ENCODE data around the gene TCAF2.
"Not testable (repeated sequence)": the region's sequence is repeated elsewhere in the genome, so short reads cannot be mapped to it uniquely, and the experiment has no call there.

TCAF2 gene

GRCh38 chr7:143620646-143621045 lies at the start of gene TCAF2:
TSS of gene TCAF2 (plus strand) at chr7:143620974.
- not testable (repeated sequence) for DNase-seq

GRCh38 chr7:143571501-143571900 lies 49.3 kb upstream of the TCAF2 start, which contains the start of gene CTAGE15:
TSS of gene CTAGE15 (plus strand) at chr7:143571801. CDS start at chr7:143571818, 17 bp downstream.
- not testable (repeated sequence) for DNase-seq

DNA sequence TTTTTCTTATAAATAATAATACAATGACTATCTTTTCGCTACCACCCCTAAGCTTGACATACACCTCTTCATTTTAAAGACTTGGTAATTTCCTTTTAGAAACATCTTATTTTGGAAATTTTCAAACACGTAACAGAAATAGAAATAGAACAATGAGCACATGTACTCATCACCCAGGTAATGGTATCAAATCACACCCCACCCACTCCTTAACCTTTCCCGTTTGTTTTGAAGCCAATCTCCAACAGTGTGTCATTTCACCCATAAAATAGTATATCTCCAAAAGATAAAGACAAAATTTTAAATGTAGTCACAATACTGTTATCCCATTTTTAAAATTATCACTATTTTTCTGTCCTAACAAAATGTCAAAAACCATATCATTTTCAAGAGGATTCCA lies 32.6 kb upstream of the TCAF2 start:
- DNase-seq = not testable (repeated sequence)

- not testable (repeated sequence) for DNase-seq
Measured at GRCh38 chr7:143589897-143590296, 30.9 kb upstream of the TCAF2 start.

DNA sequence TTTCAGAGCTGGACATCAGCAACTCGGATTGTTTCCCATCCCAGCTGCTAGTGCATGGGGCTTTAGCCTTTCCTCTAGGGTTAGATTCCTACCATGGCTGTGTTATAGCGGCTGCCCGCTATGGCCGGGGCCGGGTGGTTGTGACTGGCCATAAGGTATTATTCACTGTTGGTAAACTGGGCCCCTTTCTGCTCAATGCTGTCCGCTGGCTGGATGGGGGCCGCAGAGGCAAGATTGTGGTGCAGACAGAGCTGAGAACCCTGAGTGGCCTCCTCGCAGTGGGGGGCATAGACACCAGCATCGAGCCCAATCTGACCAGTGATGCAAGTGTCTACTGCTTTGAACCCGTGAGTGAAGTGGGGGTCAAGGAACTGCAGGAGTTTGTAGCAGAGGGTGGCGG lies 22.7 kb upstream of the TCAF2 start:
- DNase-seq = not testable (repeated sequence)

GRCh38 chr7:143603549-143603948 lies 17.2 kb upstream of the TCAF2 start:
- not testable (repeated sequence) for DNase-seq

DNA sequence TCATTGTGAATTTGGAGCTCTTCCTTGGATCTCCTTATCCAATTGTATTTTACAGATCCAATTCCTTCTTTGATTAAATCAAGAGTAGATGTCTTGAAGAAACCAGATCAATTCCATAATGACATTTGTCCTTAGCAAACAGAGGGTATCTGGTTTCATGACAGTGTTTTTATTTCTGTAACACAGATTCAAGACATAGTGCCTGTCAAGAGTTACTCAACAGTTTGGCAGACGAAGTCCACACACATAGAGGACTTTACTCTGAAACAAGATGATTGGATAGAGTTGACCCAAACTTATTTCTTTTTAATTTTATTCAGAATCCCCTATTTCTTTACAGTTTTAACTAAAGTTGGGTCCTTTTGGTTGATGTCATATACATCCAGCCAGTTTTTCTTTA lies 14.7 kb upstream of the TCAF2 start:
- not testable (repeated sequence) for DNase-seq

GRCh38 chr7:143615545-143615944 lies 5.2 kb upstream of the TCAF2 start:
- not testable (repeated sequence) for DNase-seq

DNA sequence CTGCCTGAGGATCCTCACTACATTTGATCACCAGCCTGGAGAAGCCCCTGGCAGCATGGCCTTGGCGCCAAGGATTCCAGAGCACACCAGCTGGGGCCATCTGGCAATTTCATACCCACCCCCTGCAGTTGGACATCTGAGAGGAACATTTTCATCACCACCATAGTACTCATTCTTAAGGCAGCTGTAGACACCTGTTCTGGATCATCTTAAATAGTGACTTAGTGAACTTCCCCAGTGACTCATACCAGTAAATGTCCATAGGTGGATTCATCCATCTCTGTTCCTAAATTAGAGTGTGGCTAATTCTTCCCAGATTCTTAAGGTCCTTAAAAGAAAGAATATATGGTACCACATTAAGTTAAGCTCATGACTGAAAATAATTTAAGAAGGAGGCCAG lies 3.6 kb upstream of the TCAF2 start:
- not testable (repeated sequence) for DNase-seq

DNA sequence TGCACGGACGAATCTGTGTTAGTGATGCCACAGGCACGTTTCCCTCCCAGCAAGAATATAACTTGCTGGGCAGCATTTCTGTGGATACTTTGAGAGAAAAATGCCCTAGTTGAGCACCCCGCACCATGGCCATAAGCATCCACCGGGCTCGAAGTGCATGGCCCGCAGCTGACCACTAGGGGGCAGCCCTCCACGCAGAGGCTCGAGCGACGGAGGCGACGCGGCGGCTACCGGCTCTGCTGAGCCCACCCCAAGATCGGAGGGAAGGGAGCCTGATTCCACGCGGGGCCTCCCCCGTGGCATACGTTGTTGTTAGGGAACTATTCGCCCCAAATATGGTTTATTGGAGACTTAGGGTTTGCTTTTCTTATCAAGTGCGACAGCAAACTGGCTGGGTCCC lies 716 bp upstream of the TCAF2 start:
- not testable (repeated sequence) for DNase-seq

DNA sequence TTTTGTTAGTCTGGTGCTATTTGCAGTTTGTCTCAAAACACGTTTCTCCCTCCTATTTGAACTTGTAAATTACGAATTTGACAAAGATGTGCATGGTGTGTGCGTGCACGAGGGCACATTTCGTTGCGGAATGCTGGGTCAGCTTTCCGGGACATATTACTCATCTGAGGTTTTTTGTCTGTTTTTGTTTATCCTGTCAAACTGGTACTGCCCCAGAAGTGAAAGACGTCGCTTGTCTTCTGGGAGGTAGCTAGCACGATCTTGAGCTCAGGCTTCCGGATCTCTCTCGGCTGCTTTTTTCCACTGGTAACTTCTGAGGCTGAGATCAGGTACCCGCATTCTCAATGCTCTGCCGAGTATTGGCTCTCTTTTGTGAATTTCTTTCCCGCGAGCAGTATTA lies 401 bp downstream of the TCAF2 start:
- not testable (repeated sequence) for DNase-seq

DNA sequence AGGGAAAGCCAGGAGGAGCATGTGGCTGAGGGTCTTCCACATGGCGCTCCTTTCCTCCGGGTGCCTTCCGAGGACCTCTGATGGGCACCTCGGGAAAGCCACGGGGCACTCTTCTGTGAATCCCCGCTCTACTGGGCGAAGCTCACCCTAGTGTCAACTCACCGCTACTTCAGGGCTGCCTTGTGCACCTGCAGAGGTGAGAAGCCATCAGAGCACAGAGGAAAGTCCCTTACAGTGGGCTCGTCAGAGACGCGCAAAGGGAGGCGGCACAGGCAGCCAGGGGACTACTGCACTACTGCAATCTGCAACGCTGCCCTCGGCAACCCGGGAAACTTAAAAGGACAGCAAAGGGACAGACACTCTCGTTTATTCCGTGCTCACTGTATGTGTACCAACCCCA lies 1.4 kb downstream of the TCAF2 start:
- DNase-seq = not testable (repeated sequence)

DNA sequence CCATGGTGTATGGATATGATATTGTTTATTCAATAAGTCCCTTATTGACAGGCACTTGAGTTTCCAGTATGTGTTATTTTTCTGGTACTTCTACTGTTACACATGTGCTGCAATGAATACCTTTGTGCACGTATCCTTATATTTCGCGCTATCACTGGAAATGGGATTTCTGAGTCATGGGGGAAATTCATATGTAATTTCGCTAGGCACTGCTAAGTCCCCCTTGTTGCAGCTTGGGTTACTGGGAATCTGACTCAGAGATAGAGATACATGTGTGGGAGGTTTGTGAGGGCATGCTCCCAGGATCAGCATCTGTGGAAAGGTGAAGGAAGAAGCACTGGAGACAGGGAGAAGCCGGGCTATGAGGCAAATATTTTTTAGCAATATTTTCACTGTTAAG lies 9.9 kb downstream of the TCAF2 start:
- DNase-seq = not testable (repeated sequence)

DNA sequence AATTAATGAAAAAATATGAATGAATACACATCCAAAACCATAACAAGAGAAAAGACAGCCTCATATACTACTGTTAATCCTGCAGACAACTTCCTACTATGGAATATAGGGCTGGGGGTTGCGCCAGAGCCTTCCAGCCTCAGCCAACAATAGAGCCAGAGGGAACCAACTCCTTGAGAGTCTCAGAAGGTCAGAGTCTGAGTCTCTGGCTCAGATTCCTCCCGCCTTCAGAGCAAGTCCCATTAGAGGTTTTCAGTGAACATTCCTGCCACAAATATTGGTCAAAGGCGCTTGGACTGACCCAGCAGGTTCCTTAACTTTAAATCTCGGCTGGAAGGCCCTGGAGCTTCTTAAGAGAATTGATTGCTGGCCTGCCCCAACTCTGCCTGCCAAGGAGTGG lies 11.7 kb downstream of the TCAF2 start:
- not testable (repeated sequence) for DNase-seq

- DNase-seq = not testable (repeated sequence)
Measured at GRCh38 chr7:143633013-143633618, 12.3 kb downstream of the TCAF2 start.

GRCh38 chr7:143635364-143636240 lies 14.8 kb downstream of the TCAF2 start:
- not testable (repeated sequence) for DNase-seq

DNA sequence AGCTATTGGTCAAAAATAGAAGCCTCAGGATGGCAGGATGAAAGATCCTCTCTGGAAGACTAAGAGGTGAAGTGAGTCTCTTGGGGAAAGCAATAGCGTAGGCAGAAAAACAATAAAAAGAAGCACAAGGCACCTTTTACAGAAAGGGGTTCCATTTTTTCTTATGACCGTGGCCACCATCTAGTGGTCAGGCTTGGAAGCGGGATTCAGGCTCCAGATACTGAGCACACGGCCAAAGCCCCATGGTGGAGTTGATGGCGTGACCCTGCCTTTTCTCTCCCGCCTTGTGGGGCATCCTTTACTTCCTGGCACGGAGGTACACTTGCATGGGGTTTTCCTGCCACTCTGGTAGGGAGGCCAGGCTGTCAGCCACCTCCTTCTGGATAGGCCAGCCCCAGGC lies 18.6 kb downstream of the TCAF2 start:
- DNase-seq = not testable (repeated sequence)

- DNase-seq = not testable (repeated sequence)
Measured at GRCh38 chr7:143640528-143641189, 19.9 kb downstream of the TCAF2 start.

DNA sequence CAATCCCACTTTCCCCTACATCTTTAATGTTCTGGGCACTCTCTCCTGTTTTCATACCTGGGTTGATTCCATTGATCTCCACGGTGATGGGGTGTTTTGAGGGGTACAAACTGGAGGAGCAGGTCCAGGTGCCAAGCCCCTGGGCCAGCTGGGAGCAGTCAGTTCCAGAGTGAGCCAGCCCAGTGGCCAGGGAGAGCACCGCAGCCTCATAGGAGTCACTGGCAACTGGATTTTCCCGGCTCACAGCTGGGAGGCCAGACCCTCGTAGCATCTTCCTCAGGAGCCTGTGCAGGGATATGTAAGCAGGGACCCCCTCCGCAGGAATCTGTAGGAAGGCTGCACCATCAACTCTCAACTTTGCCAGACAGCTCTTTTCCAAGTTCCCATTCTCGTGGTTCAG lies 25.8 kb downstream of the TCAF2 start:
- not testable (repeated sequence) for DNase-seq

DNA sequence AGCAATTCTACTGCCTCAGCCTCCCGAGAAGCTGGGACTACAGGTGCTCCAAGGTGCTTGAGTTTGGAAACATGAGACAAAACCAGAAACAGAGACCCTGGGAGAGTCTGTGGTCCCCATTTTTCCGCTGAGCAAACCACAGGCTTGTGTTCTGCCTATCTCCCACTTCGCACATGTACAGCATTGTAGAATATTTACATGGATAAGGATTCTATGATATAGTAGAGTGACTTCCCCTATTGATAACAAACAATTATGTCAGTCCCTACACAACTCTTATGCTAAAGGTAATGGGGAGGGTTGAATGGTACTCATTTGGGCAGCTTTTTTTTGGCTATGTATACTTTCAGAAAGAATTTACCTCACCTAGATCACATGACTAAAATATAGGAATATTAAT lies 29.1 kb downstream of the TCAF2 start:
- DNase-seq = not testable (repeated sequence)

DNA sequence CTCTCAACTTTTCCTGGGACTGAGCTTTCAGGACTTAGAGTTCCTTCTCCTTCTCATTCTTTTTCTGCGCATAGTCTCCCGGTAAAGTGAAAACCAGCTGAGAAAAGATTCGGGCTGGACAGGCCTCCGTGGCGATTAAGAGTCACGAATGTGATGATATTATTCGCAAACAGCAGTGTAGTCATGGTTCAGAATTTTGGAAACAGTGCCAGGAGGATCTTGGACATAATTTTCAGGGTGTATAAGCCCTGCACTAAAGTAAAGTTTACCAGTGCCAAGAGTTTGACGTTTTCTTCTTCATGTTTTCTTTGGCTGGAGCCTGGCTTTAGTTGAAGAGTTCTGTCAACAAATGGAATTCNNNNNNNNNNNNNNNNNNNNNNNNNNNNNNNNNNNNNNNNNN lies 29.7 kb downstream of the TCAF2 start:
- DNase-seq = not testable (repeated sequence)
